ENCODE measurements around the gene SERGEF. TPM values are rescaled to one million over a fixed set of nuclear protein-coding genes. Genes with fewer than 3 reads are reported as not detected.

Gene SERGEF
- total and polyA plus RNA-seq, 7 donors: 11.1 to 33.1 (median 26.0) TPM

DNA sequence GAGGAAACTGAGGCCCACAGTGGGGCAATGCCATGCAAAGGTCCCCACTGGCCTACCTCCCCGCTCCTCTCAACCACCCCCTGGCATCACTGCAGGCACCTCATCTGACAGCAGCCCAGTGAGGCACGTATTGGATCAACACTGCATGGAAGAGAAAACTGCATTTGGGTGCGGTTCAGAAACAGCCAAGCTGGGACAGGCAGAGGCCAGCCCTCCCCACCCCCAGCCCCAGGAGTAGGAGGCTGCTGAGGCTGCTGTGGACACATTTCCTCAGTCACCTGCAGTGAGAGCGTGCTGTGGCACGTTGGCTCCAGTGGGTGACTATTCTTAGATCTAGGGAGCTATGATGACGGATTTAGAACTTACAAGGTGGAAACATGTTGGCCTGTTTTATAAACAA, 214.6 kb downstream of the SERGEF start:
- H3K36me3 ChIP-seq (ENCODE audit: insufficient read depth in 1 of 2, low read depth in 1 of 2): no peaks in the 10 kb centered on the region
- intact Hi-C loops (cut with DNase I): loop anchor here (5.0 kb wide), 2 partner anchors 39 to 46 kb away; no protein-coding TSS in a partner anchor
- H3K27ac ChIP-seq: peak overlapping the region; percentile 91
- TF ChIP-seq, protein P1, sequence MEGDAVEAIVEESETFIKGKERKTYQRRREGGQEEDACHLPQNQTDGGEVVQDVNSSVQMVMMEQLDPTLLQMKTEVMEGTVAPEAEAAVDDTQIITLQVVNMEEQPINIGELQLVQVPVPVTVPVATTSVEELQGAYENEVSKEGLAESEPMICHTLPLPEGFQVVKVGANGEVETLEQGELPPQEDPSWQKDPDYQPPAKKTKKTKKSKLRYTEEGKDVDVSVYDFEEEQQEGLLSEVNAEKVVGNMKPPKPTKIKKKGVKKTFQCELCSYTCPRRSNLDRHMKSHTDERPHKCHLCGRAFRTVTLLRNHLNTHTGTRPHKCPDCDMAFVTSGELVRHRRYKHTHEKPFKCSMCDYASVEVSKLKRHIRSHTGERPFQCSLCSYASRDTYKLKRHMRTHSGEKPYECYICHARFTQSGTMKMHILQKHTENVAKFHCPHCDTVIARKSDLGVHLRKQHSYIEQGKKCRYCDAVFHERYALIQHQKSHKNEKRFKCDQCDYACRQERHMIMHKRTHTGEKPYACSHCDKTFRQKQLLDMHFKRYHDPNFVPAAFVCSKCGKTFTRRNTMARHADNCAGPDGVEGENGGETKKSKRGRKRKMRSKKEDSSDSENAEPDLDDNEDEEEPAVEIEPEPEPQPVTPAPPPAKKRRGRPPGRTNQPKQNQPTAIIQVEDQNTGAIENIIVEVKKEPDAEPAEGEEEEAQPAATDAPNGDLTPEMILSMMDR (IDR thresholded peaks at IDR 0.05): no peak
- 32 to 41% (median 33%) methylated on average over 6 of the region's 6 CpGs for WGBS, 3 donors
- H3K9me3 ChIP-seq: no peaks in the 10 kb centered on the region
- H3K27me3 ChIP-seq (ENCODE audit: insufficient read depth in 3 of 3, low read length in 2 of 3): no peaks in the 10 kb centered on the region
- H3K4me1 ChIP-seq: peaks cover 48% of the 10 kb centered on the region
- ATAC-seq (peak; percentile 93 to 95 (median 95)), DNase-seq (peak; percentile 57 to 87)
- H3K4me3 ChIP-seq: no peak overlapping the region

DNA sequence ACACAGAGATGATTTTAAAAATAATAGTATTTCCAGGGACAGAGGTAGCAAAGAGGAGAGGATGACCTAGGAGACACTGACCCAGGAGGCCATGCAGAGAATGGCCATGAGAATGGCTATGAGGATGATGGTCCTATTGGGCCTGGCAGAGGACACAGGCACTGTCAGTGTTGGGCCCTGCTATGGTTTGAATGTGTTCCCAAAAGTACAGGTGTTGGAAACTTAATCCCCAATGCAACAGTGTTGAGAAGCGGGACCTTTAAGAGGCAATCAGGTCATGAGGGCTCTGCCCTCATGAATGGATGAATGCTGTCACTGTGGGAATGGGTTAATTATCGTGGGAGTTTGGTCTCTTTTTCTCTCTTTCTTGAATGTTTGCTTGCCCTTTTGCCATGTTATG, 216.7 kb downstream of the SERGEF start:
- Histone ChIP-seq H3K4me3 (no peak overlapping the region), H3K27ac (peak overlapping the region; percentile 91), H3K9me3 (no peaks in the 10 kb centered on the region), H3K36me3 (ENCODE audit: insufficient read depth in 1 of 2, low read depth in 1 of 2) (no peaks in the 10 kb centered on the region), H3K4me1 (peaks cover 48% of the 10 kb centered on the region), H3K27me3 (ENCODE audit: insufficient read depth in 3 of 3, low read length in 2 of 3) (no peaks in the 10 kb centered on the region)
- intact Hi-C loops (cut with DNase I): loop anchor here (5.0 kb wide), 2 partner anchors 41 to 44 kb away; no protein-coding TSS in a partner anchor
- ATAC-seq (peak in 3 of 4 donors; percentile 50 to 52 (median 51)), DNase-seq (no peak)
- WGBS, 3 donors: 31 to 66% (median 34%) methylated on average over 2 of the region's 2 CpGs
- TF ChIP-seq, protein P1 (IDR thresholded peaks at IDR 0.05): no peak

DNA sequence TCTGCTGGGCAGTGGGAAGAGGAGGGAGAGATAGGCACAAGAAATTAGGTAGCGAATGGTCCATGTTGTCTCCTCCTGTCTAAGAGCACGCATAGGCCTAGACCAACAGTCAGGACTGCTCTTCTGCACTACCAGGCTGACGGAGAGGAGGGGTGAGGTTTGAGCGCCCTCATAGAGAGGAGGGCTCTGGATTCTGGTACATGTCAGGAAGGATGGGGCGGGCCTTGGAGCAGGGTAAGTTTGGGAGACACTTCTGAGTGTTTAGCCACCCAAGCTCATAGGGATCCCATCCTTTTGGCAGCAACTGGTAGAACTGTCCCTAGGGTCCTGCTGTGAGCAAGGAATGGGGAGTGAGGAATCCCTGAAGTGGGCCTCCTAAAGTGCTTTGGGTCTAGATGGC, 217.9 kb downstream of the SERGEF start:
- Histone ChIP-seq H3K27me3 (ENCODE audit: insufficient read depth in 3 of 3, low read length in 2 of 3) (no peaks in the 10 kb centered on the region), H3K9me3 (no peaks in the 10 kb centered on the region), H3K36me3 (ENCODE audit: insufficient read depth in 1 of 2, low read depth in 1 of 2) (no peaks in the 10 kb centered on the region), H3K4me1 (peaks cover 39% of the 10 kb centered on the region), H3K27ac (no peak overlapping the region), H3K4me3 (no peak overlapping the region)
- TF ChIP-seq, protein P1 (IDR thresholded peaks at IDR 0.05): no peak
- ATAC-seq (no peak), DNase-seq (no peak)
- 98 to 99% (median 98%) methylated on average over 5 of the region's 5 CpGs for WGBS, 3 donors
- intact Hi-C loops (cut with DNase I): loop anchor here (5.0 kb wide), 2 partner anchors 42 to 43 kb away; no protein-coding TSS in a partner anchor

DNA sequence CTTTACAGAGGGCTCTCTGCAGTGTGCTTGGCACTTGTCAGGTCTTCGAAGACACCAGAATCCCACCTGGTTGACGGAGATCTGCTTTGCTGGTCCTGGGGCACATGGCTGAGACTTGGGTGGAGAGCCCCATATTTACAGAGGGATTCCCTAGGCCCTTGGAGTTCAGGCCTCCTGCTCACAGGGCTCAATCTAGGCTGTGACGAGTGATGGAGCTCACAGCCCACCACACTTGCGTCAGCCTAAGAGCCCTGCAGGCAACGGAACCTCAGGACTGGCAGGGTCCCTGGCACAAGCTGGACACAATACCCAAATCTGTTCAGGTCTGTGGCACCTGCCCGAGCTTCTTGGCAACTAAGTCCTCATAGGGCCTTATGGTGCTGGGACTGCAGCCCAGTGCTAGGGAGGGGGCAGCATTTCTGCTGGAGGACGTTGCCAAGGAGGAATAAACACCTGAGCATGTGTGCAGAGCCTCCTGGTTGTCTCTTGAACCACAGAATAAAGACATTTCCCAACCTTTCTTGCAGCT, 219.1 kb downstream of the SERGEF start:
- Histone ChIP-seq H3K9me3 (no peaks in the 10 kb centered on the region), H3K4me1 (peaks cover 28% of the 10 kb centered on the region), H3K36me3 (ENCODE audit: insufficient read depth in 1 of 2, low read depth in 1 of 2) (no peaks in the 10 kb centered on the region), H3K27ac (no peak overlapping the region), H3K27me3 (ENCODE audit: insufficient read depth in 3 of 3, low read length in 2 of 3) (no peaks in the 10 kb centered on the region), H3K4me3 (no peak overlapping the region)
- peak in 1 of 2 donors; percentile 36 for DNase-seq
- TF ChIP-seq, protein P1 (IDR thresholded peaks at IDR 0.05): no peak
- intact Hi-C loops (cut with DNase I): no loop called here
- 58 to 64% (median 62%) methylated on average over 7 of the region's 7 CpGs for WGBS, 3 donors
- no peak for ATAC-seq

DNA sequence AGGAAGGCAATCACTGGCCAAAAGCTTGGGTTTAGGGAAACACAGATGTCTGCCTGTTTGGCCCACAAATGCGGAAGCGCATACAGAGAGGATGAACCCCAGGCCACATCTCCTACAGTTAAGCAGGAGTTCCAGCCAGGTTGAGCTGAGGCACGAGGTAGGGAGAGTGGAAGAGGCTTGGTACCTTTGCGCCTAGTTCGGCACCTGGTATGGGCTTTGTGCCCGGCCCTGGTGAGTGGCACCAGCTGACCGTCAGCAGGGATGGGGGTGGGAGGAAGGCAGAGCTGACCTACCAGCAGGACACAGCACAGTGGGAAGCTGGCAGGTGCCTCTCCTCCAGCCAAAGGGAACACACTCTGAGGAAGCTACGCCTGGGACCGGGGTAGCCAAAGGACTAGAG, 220.7 kb downstream of the SERGEF start:
- no peaks in the 10 kb centered on the region for H3K36me3 ChIP-seq (ENCODE audit: insufficient read depth in 1 of 2, low read depth in 1 of 2)
- peaks cover 17% of the 10 kb centered on the region for H3K4me1 ChIP-seq
- no peak overlapping the region for H3K27ac ChIP-seq
- intact Hi-C loops (cut with DNase I): no loop called here
- TF ChIP-seq, protein P1 (IDR thresholded peaks at IDR 0.05): no peak
- DNase-seq (peak in 1 of 2 donors; percentile 28), ATAC-seq (no peak)
- WGBS, 3 donors: 75 to 88% (median 81%) methylated on average over 9 of the region's 9 CpGs
- no peak overlapping the region for H3K4me3 ChIP-seq
- H3K27me3 ChIP-seq (ENCODE audit: insufficient read depth in 3 of 3, low read length in 2 of 3): no peaks in the 10 kb centered on the region
- no peaks in the 10 kb centered on the region for H3K9me3 ChIP-seq
